SK-N-SH (cell line): Measurements from ENCODE around the gene PBX4. TPM values are rescaled to one million over a fixed set of nuclear protein-coding genes. Genes with fewer than 3 reads are reported as not detected.

Experiments used
- CTCF ChIA-PET: fragments of 300-600, 350-600 bp; formaldehyde crosslinking; extraction: SDS; loops from one replicate; lab custom pipeline; 2021; lab: Yijun Ruan, JAX
- POLR2A ChIA-PET: fragments of 350-600 bp; sonication (Branson Sonifier 250); formaldehyde crosslinking; extraction: SDS; loops from one replicate; lab custom pipeline; 2020; ENCODE audit warnings: antibody characterized with exemption, inconsistent platforms; lab: Yijun Ruan, JAX
- DNase-seq: peaks from one replicate; pipeline ENCODE4 v3.0.0; 2012
- H2AFZ ChIP-seq: fragments of 200-600 bp; sonication (generic); 2 replicates; pipeline ENCODE4 v1.8.1; 2016; ENCODE audit warnings: antibody characterized with exemption, mild to moderate bottlenecking, low read depth
- H3F3A ChIP-seq: fragments of 200-600 bp; sonication (generic); replicated peaks from 2 replicates; pipeline ENCODE3; 2016; ENCODE audit warnings: antibody characterized with exemption, mild to moderate bottlenecking; ENCODE audit not compliant: insufficient read depth
- H3K27ac ChIP-seq, 2 experiments: fragments of 200-500 bp in 1 of 2; fragments of 200-600 bp in 1 of 2; sonication (Bioruptor generic) in 1 of 2; sonication (generic), shearing (Covaris generic) in 1 of 2; 2 replicates each; pipeline versions ENCODE4 v1.5.1 to v1.6.1; 2014 to 2016; ENCODE audit warnings: low read depth in 2 of 2, inconsistent platforms in 1 of 2, low read length in 1 of 2, mild to moderate bottlenecking in 1 of 2, mixed read lengths in 1 of 2
- H3K27me3 ChIP-seq: fragments of 200-600 bp; sonication (generic), shearing (Covaris generic); 2 replicates; pipeline ENCODE4 v1.6.1; 2016; ENCODE audit warnings: mixed run types; ENCODE audit not compliant: insufficient read depth
- H3K36me3 ChIP-seq, 2 experiments: fragments of 200-500 bp in 1 of 2; fragments of 200-600 bp in 1 of 2; sonication (Bioruptor generic) in 1 of 2; sonication (generic) in 1 of 2; replicated peaks in 1 of 2; 2 replicates each; pipeline versions ENCODE3 to v1.5.1; 2014 to 2016; ENCODE audit warnings: low read length in 1 of 2, mild to moderate bottlenecking in 1 of 2; ENCODE audit not compliant: insufficient read depth in 2 of 2, control insufficient read depth in 1 of 2
- H3K4me1 ChIP-seq, 2 experiments: fragments of 200-500 bp in 1 of 2; fragments of 200-600 bp in 1 of 2; sonication (Bioruptor generic) in 1 of 2; sonication (generic), shearing (Covaris generic) in 1 of 2; 2 replicates each; pipeline versions ENCODE4 v1.5.1 to v1.6.1; 2014 to 2016; ENCODE audit warnings: low read depth in 1 of 2, low read length in 1 of 2, mixed run types in 1 of 2; ENCODE audit not compliant: insufficient read depth in 2 of 2, control insufficient read depth in 1 of 2
- H3K4me2 ChIP-seq: fragments of 200-600 bp; sonication (generic), shearing (Covaris generic); 2 replicates; pipeline ENCODE4 v1.6.1; 2017; ENCODE audit warnings: mixed run types
- H3K4me3 ChIP-seq, 2 experiments: fragments of 200-500 bp in 1 of 2; fragments of 200-600 bp in 1 of 2; sonication (Bioruptor generic) in 1 of 2; sonication (generic), shearing (Covaris generic) in 1 of 2; 2 replicates each; pipeline versions ENCODE4 v1.5.1 to v1.8.1; 2014 to 2016; ENCODE audit warnings: low read depth in 2 of 2, inconsistent platforms in 1 of 2, low read length in 1 of 2, mild to moderate bottlenecking in 1 of 2, mixed read lengths in 1 of 2, moderate library complexity in 1 of 2
- H3K79me2 ChIP-seq: fragments of 200-600 bp; sonication (generic); 2 replicates; pipeline ENCODE4 v1.8.1; 2017; ENCODE audit warnings: mild to moderate bottlenecking; ENCODE audit not compliant: insufficient read depth
- H3K9ac ChIP-seq: fragments of 200-600 bp; sonication (generic); 2 replicates; pipeline ENCODE4 v1.6.1; 2017; ENCODE audit warnings: mixed run types
- H3K9me2 ChIP-seq: fragments of 200-600 bp; sonication (generic); 2 replicates; pipeline ENCODE4 v1.6.1; 2017; ENCODE audit warnings: mixed run types
- H3K9me3 ChIP-seq: fragments of 200-600 bp; sonication (generic); 2 replicates; pipeline ENCODE4 v1.6.1; 2017; ENCODE audit warnings: mixed run types, mild to moderate bottlenecking, moderate library complexity
- H4K20me1 ChIP-seq: fragments of 200-600 bp; sonication (generic); 2 replicates; pipeline ENCODE4 v1.6.1; 2017; ENCODE audit warnings: mild to moderate bottlenecking, mixed run types; ENCODE audit not compliant: insufficient read depth
- CHD2 ChIP-seq: fragments of 150-350 bp; IDR thresholded peaks from 2 replicates; pipeline ENCODE4 v1.6.1; 2018; ENCODE audit warnings: low read length; ENCODE audit not compliant: partially characterized antibody
- ELF1 ChIP-seq: IDR thresholded peaks from 2 replicates; pipeline ENCODE4 v1.4.0; 2012
- EZH2phosphoT487 ChIP-seq: fragments of 200-600 bp; sonication (generic); IDR thresholded peaks from 2 replicates; pipeline ENCODE4 v1.6.1; 2017; ENCODE audit warnings: low read depth, mixed run types, mild to moderate bottlenecking, antibody characterized with exemption, moderate library complexity, borderline replicate concordance
- FOXJ3 ChIP-seq: sonication (generic); formaldehyde crosslinking; IDR thresholded peaks from 2 replicates; pipeline ENCODE4 v1.5.1; 2020; ENCODE audit warnings: mild to moderate bottlenecking, missing genetic modification reagents
- IRF3 ChIP-seq: fragments of 150-350 bp; IDR thresholded peaks from 2 replicates; pipeline ENCODE4 v1.6.1; 2016; ENCODE audit warnings: mild to moderate bottlenecking, low read depth, low read length
- JUND ChIP-seq: IDR thresholded peaks from 2 replicates; pipeline ENCODE4 v1.4.0; 2012
- MAX ChIP-seq: IDR thresholded peaks from 2 replicates; pipeline ENCODE4 v1.4.0; 2012; ENCODE audit warnings: low read depth
- MEF2A ChIP-seq: IDR thresholded peaks from 2 replicates; pipeline ENCODE4 v1.4.0; 2012; ENCODE audit warnings: low read depth, borderline replicate concordance
- NFIC ChIP-seq: IDR thresholded peaks from 2 replicates; pipeline ENCODE4 v1.4.0; 2012; ENCODE audit warnings: borderline replicate concordance
- RCOR1 ChIP-seq: fragments of 150-350 bp; IDR thresholded peaks from 2 replicates; pipeline ENCODE4 v1.6.1; 2017; ENCODE audit warnings: antibody characterized with exemption, low read length
- RFX5 ChIP-seq: IDR thresholded peaks from 2 replicates; pipeline ENCODE4 v1.6.1; 2012; ENCODE audit warnings: mild to moderate bottlenecking, improper control_type of control experiment, low read length
- RXRA ChIP-seq: IDR thresholded peaks from 2 replicates; pipeline ENCODE4 v1.4.0; 2012; ENCODE audit warnings: low read depth, mild to moderate bottlenecking, borderline replicate concordance
- USF2 ChIP-seq: fragments of 150-350 bp; IDR thresholded peaks from 2 replicates; pipeline ENCODE4 v1.6.1; 2017; ENCODE audit warnings: antibody characterized with exemption, low read length, low read depth, borderline replicate concordance
- ZBTB33 ChIP-seq: IDR thresholded peaks from 2 replicates; pipeline ENCODE4 v1.4.0; 2012; ENCODE audit warnings: low read depth, borderline replicate concordance
- WGBS: methylation state at CpG from one replicate; pipeline ENCODE4 v1.1.6; 2017; ENCODE audit warnings: low lambda C conversion rate; 5-methylcytosine and 5-hydroxymethylcytosine counted together
- polyA plus RNA-seq, 3 experiments: library from polyadenylated mRNA; depleted of rRNA; stranded (reverse); fragments of >200 nt; gene quantifications; 2 replicates each; pipeline ENCODE4 v1.2.3, GENCODE V29; 2012

The PBX4 gene
- polyA plus RNA-seq, 1 of the 3 experiments (the other 2 are of a cell fraction), result 6.4 TPM

- Histone ChIP-seq H3K36me3 (no peaks in the 10 kb centered on the region), H3K9me3 (no peaks in the 10 kb centered on the region), H3K4me3 (no peak overlapping the region), H3K27me3 (no peaks in the 10 kb centered on the region), H3K79me2 (no peaks in the 10 kb centered on the region), H3K27ac (no peak overlapping the region), H2AFZ (no peak overlapping the region), H3K9ac (no peak overlapping the region), H3K9me2 (no peaks in the 10 kb centered on the region), H3F3A (no peaks in the 10 kb centered on the region), H4K20me1 (no peaks in the 10 kb centered on the region), H3K4me1 (peaks cover 0 to 26% of the 10 kb centered on the region in 2 experiments; a peak in 1 of 4 replicates), H3K4me2 (no peak overlapping the region)
- ChIA-PET CTCF (interaction anchor here (0.8 to 2.0 kb wide), 2 partner anchors 10 to 12 kb away, joined by 3 to 8 read pairs (median 4); no protein-coding TSS in a partner anchor), POLR2A (no interaction called here)
- DNase-seq, result no peak
- WGBS, result 92% methylated on average over 47 of the region's 75 CpGs
- TF ChIP-seq CHD2 (no peak), ELF1 (no peak), USF2 (no peak), NFIC (no peak), RFX5 (no peak), ZBTB33 (no peak), MAX (no peak), MEF2A (no peak), JUND (no peak), RCOR1 (no peak), FOXJ3 (CRISPR knock-in tag) (no peak), RXRA (no peak), EZH2phosphoT487 (no peak)
Observed at GRCh38 chr19:19544257-19544953, 74.1 kb downstream of the PBX4 start.

- Histone ChIP-seq H3K4me2 (no peak overlapping the region), H3K27ac (no peak overlapping the region), H3K9me2 (no peaks in the 10 kb centered on the region), H4K20me1 (no peaks in the 10 kb centered on the region), H3K9me3 (no peaks in the 10 kb centered on the region), H3K27me3 (no peaks in the 10 kb centered on the region), H3K36me3 (no peaks in the 10 kb centered on the region), H2AFZ (no peak overlapping the region), H3K4me3 (no peak overlapping the region), H3K4me1 (peaks cover 0 to 29% of the 10 kb centered on the region in 2 experiments; a peak in 1 of 4 replicates), H3K9ac (no peak overlapping the region), H3F3A (no peaks in the 10 kb centered on the region), H3K79me2 (no peaks in the 10 kb centered on the region)
- no peak for TF ChIP-seq IRF3
- ChIA-PET CTCF (interaction anchor here (1.0 to 1.7 kb wide), 3 partner anchors 11 to 100 kb away, joined by 3 to 5 read pairs (median 4); partner anchors contain the start of gene GMIP), POLR2A (no interaction called here)
- no peak for DNase-seq
- WGBS, result 86% methylated on average over 7 of the region's 19 CpGs
Observed at GRCh38 chr19:19543640-19544039, 74.8 kb downstream of the PBX4 start.
